WTC11 (cell line): Measurements from ENCODE around the gene TSSK2.

ENCODE experiments used
- CREB1 ChIP-seq: sonication (generic); formaldehyde crosslinking; IDR thresholded peaks from 2 replicates; pipeline ENCODE4 v1.8.0; 2023; ENCODE audit warnings: mild to moderate bottlenecking, missing genetic modification reagents
- CREM ChIP-seq: sonication (generic); formaldehyde crosslinking; IDR thresholded peaks from 2 replicates; pipeline ENCODE4 v1.8.1; 2022; ENCODE audit warnings: mild to moderate bottlenecking, missing genetic modification reagents, moderate library complexity
- TF ChIP-seq, protein P1 (sequence below): fragments of 250-450 bp; sonication (Bioruptor Pico); IDR thresholded peaks from 2 replicates; pipeline ENCODE4 v2.1.2; 2022; ENCODE audit warnings: mild to moderate bottlenecking, moderate library complexity
- TF ChIP-seq, protein P2 (sequence below): fragments of 200-600 bp; IDR thresholded peaks from 2 replicates; pipeline ENCODE4 v1.8.0; 2022; ENCODE audit warnings: antibody characterized with exemption
- TF ChIP-seq, protein P3 (sequence below): sonication (generic); formaldehyde crosslinking; IDR thresholded peaks from 2 replicates; pipeline ENCODE4 v1.8.1; 2022; ENCODE audit warnings: low read depth, mild to moderate bottlenecking, moderate library complexity, missing genetic modification reagents, borderline replicate concordance
- TF ChIP-seq, protein P4 (sequence below): fragments of 250-450 bp; sonication (Bioruptor Pico); IDR thresholded peaks from 2 replicates; pipeline ENCODE4 v1.9.0; 2021; ENCODE audit warnings: mild to moderate bottlenecking

DNA sequence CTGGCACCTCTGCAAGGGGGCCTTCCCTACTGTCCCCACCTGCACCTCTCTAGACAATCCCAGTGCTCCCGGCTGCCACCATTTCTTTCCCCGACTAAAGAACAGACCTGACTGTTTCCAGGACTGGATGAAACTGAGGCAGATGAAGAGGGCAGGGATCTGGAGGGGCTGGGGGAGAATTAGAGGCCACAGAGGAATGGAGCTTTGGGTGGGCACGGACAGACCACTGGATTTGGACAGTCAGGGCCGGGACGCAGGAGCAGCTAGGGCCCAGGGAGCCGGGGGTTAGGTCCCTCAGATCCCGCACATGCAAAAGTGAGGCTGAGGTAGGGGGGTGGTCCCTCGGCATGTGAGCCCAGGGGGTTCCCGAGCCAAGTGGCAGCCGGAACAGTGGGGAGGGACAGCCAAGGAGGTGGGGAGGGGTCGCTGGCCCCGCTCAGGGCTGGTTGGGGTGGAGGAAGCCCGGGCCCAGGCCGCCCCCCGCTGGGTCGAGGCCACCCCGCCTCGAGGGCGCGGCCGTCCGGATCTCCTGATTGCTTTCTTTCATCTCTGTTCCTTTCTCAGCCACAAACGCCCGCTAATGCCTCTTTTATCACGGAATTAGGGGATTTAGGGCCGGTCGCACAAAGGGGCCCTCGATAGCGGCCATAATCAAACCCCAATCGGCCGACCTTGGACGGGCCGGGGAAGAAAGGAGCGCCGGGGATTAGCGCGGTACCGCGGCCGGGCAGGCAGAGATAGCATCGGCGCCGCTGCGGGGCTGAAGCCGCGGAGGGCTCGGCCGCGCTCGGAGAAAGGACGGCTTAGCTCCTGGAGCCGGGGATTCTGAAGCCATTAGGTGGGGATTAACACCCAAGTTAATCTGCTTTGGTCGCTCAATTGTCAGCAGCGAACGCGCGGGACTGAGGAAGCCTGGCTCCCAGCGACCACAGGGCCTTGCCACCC lies 38.2 kb downstream of the TSSK2 start:
- TF ChIP-seq, protein P1, sequence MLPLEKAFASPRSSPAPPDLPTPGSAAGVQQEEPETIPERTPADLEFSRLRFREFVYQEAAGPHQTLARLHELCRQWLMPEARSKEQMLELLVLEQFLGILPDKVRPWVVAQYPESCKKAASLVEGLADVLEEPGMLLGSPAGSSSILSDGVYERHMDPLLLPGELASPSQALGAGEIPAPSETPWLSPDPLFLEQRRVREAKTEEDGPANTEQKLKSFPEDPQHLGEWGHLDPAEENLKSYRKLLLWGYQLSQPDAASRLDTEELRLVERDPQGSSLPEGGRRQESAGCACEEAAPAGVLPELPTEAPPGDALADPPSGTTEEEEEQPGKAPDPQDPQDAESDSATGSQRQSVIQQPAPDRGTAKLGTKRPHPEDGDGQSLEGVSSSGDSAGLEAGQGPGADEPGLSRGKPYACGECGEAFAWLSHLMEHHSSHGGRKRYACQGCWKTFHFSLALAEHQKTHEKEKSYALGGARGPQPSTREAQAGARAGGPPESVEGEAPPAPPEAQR = no peak
- TF ChIP-seq, protein P2, sequence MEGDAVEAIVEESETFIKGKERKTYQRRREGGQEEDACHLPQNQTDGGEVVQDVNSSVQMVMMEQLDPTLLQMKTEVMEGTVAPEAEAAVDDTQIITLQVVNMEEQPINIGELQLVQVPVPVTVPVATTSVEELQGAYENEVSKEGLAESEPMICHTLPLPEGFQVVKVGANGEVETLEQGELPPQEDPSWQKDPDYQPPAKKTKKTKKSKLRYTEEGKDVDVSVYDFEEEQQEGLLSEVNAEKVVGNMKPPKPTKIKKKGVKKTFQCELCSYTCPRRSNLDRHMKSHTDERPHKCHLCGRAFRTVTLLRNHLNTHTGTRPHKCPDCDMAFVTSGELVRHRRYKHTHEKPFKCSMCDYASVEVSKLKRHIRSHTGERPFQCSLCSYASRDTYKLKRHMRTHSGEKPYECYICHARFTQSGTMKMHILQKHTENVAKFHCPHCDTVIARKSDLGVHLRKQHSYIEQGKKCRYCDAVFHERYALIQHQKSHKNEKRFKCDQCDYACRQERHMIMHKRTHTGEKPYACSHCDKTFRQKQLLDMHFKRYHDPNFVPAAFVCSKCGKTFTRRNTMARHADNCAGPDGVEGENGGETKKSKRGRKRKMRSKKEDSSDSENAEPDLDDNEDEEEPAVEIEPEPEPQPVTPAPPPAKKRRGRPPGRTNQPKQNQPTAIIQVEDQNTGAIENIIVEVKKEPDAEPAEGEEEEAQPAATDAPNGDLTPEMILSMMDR = no peak
- TF ChIP-seq CREB1 (CRISPR knock-in tag) (no peak), CREM (CRISPR knock-in tag) (no peak)
- TF ChIP-seq, protein P3, sequence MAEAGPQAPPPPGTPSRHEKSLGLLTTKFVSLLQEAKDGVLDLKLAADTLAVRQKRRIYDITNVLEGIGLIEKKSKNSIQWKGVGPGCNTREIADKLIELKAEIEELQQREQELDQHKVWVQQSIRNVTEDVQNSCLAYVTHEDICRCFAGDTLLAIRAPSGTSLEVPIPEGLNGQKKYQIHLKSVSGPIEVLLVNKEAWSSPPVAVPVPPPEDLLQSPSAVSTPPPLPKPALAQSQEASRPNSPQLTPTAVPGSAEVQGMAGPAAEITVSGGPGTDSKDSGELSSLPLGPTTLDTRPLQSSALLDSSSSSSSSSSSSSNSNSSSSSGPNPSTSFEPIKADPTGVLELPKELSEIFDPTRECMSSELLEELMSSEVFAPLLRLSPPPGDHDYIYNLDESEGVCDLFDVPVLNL = no peak
- TF ChIP-seq, protein P4, sequence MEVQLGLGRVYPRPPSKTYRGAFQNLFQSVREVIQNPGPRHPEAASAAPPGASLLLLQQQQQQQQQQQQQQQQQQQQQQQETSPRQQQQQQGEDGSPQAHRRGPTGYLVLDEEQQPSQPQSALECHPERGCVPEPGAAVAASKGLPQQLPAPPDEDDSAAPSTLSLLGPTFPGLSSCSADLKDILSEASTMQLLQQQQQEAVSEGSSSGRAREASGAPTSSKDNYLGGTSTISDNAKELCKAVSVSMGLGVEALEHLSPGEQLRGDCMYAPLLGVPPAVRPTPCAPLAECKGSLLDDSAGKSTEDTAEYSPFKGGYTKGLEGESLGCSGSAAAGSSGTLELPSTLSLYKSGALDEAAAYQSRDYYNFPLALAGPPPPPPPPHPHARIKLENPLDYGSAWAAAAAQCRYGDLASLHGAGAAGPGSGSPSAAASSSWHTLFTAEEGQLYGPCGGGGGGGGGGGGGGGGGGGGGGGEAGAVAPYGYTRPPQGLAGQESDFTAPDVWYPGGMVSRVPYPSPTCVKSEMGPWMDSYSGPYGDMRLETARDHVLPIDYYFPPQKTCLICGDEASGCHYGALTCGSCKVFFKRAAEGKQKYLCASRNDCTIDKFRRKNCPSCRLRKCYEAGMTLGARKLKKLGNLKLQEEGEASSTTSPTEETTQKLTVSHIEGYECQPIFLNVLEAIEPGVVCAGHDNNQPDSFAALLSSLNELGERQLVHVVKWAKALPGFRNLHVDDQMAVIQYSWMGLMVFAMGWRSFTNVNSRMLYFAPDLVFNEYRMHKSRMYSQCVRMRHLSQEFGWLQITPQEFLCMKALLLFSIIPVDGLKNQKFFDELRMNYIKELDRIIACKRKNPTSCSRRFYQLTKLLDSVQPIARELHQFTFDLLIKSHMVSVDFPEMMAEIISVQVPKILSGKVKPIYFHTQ = no peak
